Measurements from ENCODE around the gene LIG3. TPM values are rescaled to one million over a fixed set of nuclear protein-coding genes. Genes with fewer than 3 reads are reported as not detected.
A peak's percentile ranks its signal among the peaks of the same experiment; 100 is the strongest.
"Not testable (repeated sequence)": the region's sequence is repeated elsewhere in the genome, so short reads cannot be mapped to it uniquely, and the experiment has no call there.

Gene LIG3
- polyA plus RNA-seq (2013, experiment 1 of 2; ENCODE audit: insufficient read length) = 17.1 TPM
- polyA plus RNA-seq (2013, experiment 2 of 2; ENCODE audit: insufficient read length) = 18.9 TPM

DNA sequence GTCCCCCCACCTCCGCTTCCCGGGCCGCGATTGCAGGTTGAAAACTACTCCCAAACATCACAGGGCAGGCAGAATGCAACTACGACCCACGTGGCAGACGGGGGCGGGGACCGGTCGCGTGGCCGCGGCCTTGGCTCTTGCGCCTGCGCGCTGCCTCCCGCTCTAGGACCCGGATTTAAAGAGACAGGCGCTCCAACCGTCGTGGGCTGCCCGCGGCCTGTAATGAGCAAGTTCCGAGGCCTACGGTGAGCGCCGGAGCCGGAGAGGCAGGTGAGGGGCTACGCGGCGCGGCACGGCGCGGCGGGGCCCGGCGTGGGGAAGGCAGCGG, at the start of gene LIG3:
LIG3 (plus strand) TSS at position 160 of the 328 bp plus-strand sequence. CDS start 2,494 bp downstream, outside the sequence.
- peak; percentile 92 for DNase-seq

DNA sequence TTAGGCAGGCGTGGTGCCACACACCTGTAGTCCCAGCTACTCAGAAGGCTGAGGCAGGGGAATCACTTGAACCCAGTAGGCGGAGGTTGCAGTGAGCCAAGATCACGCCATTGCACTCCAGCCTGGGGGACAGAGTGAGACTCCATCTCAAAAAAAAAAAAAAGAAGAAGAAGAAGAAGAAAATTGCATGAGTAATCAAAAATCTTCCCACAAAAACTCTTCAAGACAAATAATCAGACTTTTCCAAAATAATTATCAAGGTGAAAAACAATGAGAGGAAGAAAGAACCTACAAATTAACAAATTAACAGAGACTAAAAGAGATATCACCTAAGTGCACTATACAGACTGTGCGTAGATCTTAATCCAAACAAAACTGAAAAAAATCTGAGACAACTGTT, 29.5 kb upstream of the LIG3 start:
- not testable (repeated sequence) for DNase-seq

GRCh38 chr17:34958438-34958837, 21.9 kb upstream of the LIG3 start:
- DNase-seq = no peak

DNA sequence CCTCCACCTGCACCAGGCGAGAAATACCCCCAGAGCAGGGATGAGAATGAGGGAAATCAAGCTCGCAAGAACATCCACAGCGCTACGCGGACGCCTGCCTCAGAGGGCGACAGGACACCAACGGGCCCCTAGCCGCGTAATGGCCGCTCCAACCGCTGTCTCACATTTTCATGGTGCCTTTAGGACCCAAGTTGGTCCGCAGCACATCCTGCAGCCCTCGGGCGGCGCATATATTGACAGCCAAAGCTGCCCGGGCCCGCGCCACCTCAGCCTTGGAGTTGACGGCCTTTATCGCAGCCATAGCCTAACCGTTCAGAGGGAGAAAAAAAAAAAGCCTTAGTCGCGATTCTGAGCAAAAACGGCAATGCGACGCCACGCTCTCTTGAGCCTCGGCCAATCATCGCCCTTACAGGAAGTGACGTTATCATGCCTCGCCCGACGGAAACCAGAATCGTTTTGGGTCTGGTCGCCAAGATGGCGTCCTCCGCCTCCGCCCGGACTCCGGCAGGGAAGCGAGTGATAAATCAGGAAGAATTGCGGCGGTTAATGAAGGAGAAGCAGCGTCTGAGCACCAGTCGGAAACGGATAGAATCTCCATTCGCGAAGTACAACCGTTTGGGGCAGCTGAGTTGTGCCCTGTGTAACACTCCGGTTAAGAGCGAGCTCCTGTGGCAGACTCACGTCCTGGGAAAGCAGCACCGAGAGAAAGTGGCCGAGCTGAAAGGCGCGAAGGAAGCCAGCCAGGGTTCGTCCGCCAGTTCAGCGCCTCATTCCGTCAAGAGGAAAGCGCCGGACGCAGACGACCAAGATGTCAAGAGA, 19.0 kb upstream of the LIG3 start, which contains the start of the genes CCT6B and ZNF830:
CCT6B (minus strand) TSS at position 368 of the 819 bp plus-strand sequence; CDS start at position 301, 67 bp downstream.
ZNF830 (plus strand) TSS at position 448 of the 819 bp plus-strand sequence; CDS start at position 475, 27 bp downstream.
- DNase-seq = peak; percentile 95

DNA sequence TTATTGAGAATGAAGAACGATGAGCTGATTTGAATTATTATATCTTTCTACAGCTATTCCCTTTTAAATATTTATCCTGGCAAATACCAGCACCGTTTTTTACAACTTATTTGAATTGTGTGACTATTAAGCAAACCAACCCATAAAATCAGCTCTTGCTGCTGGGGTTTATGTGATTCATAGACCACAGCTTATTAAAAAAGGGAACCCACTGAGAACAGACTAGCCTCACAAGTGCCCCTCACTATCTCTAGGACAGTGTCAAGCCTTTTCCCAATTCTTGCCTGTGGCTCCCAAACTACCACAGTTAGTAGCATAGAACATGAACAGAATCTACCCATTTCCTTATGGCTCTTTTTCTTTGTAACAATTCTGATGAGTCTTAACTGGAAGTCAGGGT, 6.1 kb upstream of the LIG3 start:
- no peak for DNase-seq

- DNase-seq = no peak
These were observed 5.2 kb upstream of the LIG3 start for GRCh38 chr17:34974794-34975785.

- no peak for DNase-seq
These were observed 1.2 kb upstream of the LIG3 start for GRCh38 chr17:34979153-34979552.

DNA sequence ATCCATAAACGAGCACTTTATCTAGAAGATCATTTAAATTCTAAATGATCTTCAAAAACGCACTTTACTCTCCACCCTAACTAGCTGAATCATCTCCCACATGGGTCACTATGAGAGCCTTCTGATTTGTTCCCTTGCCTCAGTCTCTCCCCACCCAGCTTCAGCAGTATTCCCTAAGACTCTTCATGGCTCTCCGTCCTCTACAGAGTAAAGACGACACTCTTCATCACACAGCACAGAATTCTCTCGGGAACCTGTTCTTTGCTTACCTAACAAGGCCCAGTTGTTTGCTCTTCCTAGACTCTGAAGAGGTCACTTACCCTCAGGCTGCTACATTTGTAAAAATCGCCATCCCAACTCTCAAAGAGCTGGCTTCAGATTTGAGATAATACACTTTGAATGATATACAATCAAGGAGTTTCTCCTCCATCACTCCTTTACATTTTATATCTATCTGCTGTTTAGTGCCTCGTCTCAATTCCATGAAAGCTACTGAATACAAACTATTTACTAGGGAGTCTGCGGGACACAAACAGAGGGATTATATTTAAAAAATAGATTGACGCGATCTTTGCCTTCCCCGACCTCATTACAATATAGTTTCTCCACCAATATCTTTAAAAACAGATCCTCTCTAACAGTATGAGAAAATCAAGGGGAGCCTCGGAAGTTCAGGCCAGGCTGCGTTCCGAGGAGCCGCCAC, 511 bp upstream of the LIG3 start:
- no peak for DNase-seq

GRCh38 chr17:34980681-34981537, 597 bp downstream of the LIG3 start:
- DNase-seq = peak; percentile 83

GRCh38 chr17:34981538-34982241, 1.4 kb downstream of the LIG3 start:
- no peak for DNase-seq

DNA sequence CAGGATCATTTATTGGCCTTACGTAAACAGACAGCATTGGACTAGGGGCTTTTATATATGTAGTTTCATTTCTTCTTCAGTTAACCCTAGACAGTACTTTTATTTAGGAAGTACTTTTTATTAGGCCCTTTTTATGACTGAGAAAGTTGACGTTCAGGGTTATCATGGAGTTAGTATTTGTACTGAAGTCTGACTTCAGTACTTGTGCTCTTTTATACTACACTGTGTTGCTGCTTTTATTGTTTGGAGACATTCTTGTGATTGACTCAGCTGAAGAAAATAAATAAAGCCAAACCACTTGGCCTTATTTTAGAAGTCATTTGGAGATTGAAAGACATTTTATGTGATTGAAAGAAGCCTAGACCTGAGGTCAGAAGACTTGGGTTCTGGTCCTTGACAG, 6.9 kb downstream of the LIG3 start:
- no peak for DNase-seq

GRCh38 chr17:34988644-34989043, 8.3 kb downstream of the LIG3 start:
- DNase-seq = no peak

GRCh38 chr17:34989473-34989872, 9.2 kb downstream of the LIG3 start:
- no peak for DNase-seq

DNA sequence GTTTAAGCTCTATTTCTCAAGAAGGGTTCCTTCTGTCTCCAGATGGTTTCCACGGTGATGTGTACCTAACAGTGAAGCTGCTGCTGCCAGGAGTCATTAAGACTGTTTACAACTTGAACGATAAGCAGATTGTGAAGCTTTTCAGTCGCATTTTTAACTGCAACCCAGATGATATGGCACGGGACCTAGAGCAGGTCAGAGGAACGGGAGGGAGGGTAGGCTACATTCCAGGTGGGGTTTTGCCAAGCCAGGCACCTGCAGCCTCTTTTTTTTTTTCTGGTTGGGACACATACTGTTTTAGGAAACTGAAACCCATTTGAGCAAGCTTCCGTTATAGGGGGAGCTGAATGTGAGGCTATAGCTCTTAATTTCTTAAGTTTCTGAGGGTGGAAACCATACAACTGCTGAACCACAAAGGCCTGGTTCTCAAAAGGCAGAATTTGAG, 10.6 kb downstream of the LIG3 start:
- DNase-seq = no peak

DNA sequence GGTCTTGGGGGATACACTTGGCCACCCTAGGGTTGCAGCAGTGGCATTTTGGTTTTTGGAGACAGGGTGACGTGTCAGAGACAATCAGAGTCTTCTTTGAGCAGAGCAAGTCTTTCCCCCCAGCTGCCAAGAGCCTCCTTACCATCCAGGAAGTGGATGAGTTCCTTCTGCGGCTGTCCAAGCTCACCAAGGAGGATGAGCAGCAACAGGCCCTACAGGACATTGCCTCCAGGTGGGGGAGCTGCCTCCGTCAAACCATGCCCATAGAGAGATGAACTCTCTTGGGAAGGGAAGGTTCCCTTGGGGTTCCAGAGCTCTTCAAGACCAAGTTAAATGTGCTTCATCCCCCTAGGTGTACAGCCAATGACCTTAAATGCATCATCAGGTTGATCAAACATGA, 11.3 kb downstream of the LIG3 start:
- no peak for DNase-seq

- DNase-seq = no peak
These were observed 12.7 kb downstream of the LIG3 start for GRCh38 chr17:34993031-34993430.

GRCh38 chr17:34996422-34997285, 16.3 kb downstream of the LIG3 start:
- no peak for DNase-seq

DNA sequence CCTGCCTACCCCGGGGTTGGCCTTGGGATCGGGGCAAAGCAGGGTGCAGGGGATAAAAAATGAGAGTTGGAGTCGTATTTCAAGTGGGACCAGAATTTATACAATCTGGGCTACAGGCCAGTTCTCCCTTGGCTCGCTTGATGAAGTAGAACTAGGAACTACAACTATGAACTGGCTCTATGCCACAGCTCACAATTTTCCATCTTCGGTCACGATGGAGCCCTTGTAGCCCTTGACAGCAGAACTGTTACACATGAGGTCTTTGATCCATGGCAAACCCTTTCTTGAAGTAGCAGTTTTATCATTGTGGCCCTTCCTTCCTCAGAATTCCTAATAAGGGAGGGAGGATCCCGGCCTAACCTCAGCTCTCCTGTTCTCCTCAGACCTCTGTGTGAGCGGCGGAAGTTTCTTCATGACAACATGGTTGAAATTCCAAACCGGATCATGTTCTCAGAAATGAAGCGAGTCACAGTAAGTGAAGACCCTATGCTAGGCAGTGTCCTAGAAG, 17.1 kb downstream of the LIG3 start:
- peak; percentile 64 for DNase-seq

DNA sequence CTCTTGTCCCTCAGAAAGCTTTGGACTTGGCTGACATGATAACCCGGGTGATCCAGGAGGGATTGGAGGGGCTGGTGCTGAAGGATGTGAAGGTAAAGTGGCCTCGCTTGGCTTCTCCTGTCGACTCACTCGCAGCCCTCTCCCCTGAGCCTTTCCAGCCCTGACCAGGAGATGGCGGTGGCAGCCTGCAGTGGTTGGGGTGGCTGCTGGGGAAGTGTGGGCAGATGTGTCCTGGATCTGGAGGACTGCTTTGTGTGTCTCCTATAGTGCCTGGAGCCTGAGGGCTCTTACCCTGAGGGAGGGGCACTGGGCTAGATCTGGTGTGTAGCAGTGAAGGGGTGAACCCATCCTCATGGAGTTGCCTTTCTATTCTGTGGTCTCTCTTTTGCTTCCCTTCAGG, 17.9 kb downstream of the LIG3 start:
- peak; percentile 62 for DNase-seq

Measured in fibroblast of skin of back (primary cell).